GM13977 (cell line): ENCODE measurements around the gene SEMA4D.

ENCODE experiments used
- DNase-seq: peaks from one replicate; pipeline ENCODE4 v3.0.0; 2012; ENCODE audit warnings: low spot score
- in situ Hi-C: fragments of 300-500 bp; cut with MboI; formaldehyde crosslinking; loops from one replicate; pipeline ENCODE4 v1.12.0; 2022; ENCODE audit warnings: low sequenced_read_pairs, low pct_unique_long_range_greater_than_20kb, mixed read lengths, inconsistent platforms; ENCODE audit not compliant: unreplicated experiment
- TF ChIP-seq, protein P1 (sequence below): IDR thresholded peaks from 2 replicates; pipeline ENCODE4 v1.5.1; 2012; ENCODE audit warnings: mild to moderate bottlenecking, control low read depth; ENCODE audit not compliant: insufficient read depth; ENCODE audit errors: extremely low read depth, missing control alignments

SEMA4D gene

DNA sequence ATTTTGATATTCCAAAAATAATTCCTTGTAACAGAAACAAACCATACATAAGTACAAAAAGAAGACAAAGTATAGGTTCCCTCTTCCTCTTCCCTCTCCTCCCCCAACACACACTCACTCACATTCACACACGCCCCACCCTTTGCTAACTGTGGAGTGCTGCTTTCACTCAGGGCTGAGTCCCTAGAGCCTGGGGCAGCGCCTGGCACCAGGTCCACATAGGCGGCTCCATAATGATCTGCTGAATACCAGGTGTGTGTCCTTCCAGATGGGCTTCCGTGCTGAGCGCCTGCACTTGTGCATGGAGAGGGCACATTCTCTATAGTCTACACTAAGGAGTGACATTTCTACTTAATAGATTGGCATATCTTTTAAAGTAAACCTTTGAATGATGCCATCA lies 3.7 kb downstream of the SEMA4D start:
- TF ChIP-seq, protein P1, sequence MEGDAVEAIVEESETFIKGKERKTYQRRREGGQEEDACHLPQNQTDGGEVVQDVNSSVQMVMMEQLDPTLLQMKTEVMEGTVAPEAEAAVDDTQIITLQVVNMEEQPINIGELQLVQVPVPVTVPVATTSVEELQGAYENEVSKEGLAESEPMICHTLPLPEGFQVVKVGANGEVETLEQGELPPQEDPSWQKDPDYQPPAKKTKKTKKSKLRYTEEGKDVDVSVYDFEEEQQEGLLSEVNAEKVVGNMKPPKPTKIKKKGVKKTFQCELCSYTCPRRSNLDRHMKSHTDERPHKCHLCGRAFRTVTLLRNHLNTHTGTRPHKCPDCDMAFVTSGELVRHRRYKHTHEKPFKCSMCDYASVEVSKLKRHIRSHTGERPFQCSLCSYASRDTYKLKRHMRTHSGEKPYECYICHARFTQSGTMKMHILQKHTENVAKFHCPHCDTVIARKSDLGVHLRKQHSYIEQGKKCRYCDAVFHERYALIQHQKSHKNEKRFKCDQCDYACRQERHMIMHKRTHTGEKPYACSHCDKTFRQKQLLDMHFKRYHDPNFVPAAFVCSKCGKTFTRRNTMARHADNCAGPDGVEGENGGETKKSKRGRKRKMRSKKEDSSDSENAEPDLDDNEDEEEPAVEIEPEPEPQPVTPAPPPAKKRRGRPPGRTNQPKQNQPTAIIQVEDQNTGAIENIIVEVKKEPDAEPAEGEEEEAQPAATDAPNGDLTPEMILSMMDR, result no peak
- in situ Hi-C loops, result no loop called here

DNA sequence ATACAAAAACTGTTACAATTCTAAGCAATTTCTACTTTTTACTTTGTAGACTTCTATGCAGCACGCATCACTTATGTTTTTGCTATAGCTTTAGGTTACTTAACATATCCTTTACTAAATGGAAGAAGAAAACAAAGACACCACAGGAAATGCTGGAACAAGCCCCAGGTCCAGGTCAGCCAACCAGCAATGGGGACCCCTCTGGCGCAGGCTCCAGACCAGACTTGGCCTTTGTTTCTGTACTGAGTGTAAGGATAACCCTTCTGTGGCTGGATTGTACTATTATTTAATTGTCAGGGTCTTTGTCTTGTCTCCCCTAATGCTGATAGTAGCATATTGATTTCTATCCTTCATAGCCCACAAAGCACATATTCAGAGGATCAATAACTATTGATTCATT lies 4.2 kb downstream of the SEMA4D start:
- DNase-seq, result no peak
- in situ Hi-C loops, result no loop called here
- TF ChIP-seq, protein P1, result no peak

More for the DNA sequence above, 3.7 kb downstream of the SEMA4D start:
- no peak for DNase-seq

DNA sequence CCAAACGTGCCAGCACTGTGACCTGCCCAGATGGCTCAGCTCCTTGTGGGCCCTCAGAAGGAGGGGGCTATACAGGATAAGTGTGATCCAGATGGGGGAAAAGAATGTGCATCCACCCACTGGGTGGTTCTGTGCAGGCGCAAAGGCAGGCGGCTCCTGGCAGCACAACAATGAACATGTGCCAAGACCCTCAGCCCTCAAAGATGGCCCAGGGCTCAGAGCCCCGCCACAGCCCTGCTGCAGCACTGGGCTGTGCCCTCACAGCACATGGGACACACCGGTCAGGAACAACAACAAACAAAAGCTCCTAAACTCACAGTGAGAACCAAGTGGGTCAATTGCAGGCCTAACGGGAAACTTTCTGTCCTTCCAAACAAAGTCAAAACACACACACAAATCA lies 4.7 kb downstream of the SEMA4D start:
- no peak for DNase-seq
- in situ Hi-C loops, result no loop called here
- TF ChIP-seq, protein P1, result no peak

DNA sequence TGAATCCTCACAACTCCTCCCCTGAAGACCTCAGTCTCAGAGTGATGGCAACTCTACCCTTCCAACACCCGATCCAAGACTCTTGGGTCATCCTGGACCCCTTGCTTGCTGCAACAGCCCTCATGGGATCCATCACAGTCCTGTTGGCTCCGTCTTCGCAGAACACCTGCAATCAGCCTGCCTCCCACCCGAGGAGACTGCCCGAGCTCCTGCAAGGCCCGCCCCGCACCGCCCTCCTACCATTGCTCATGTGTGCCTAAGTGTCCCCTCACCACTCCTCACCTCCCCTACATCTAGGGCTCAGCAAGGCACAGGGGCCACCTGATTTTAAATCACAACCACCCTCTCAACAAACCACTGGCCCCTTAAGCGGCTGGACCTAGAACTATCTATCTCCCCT lies 5.3 kb downstream of the SEMA4D start:
- TF ChIP-seq, protein P1, result no peak
- DNase-seq, result no peak
- in situ Hi-C loops, result no loop called here

DNA sequence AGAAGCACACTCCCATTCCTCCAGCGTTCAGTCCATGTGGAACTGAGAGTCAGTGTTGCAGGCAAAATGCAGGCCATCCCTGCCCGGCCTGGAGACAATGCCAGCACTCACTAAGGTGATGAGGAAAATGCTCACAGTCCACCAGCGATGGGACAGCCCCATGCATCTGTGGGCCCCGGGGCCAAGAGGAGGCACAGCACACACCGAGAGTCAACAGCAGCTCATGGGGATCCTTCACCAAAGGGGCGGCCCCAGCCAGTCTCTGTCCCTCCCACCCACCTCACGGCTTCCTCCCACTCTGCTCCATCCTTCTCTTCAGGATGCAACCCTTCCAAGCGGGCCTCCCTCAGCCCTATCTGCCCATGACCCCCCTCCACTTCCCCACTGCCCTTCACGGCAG lies 6.2 kb downstream of the SEMA4D start:
- no peak for DNase-seq
- in situ Hi-C loops, result no loop called here
- TF ChIP-seq, protein P1, result no peak

DNA sequence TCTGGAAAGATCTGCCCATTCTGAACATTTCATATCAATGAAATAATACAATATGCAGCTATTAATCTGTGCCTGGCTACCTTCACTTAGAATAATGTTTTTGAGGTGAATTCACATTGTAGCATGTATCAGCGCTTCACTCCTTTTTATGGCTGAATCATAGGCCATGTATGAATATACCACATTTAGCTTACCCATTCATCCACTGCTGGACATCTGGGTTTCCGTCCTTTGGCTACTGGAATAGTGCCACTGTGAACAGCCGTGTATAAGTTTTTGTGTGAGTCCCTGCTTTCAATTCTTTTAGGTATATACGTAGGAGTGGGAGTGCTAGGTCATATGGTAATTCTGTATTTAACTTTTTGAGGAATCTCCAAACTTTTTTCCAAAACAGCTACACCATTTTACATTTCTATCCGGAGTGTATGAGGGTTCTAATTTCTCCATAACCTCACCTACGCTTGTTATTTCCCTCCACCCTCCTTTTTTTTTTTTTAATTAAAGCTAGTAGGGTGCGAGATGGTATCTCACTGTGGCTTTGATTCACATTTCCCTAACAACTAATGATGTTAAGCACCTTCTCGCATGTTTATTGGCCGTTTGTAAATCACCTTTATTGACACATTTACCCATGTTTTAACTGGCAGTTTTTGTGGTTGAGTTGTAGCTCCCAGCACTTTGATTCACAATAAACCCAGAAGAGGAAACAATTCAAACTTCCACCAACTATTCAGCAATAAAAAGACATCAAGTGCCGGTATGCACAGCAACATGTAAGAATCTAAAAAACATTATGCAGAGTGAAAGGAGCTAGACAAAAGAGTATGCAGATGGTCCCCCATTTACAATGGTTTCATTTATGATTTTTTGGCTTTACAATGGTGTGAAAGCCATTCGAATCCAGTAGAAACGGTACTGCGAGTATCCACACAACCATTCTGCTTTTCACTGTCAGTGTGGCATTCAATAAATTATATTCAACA lies 8.1 kb downstream of the SEMA4D start:
- TF ChIP-seq, protein P1, result no peak
- in situ Hi-C loops, result no loop called here
- peak; percentile 64 for DNase-seq
